Subcutaneous adipose tissue (tissue), 4 donors: ENCODE results near the gene FAM118B. TPM values are rescaled to one million over a fixed set of nuclear protein-coding genes. Genes with fewer than 3 reads are reported as not detected.

ENCODE experiments used
- total RNA-seq, 4 donors: library from RNA; depleted of rRNA; stranded (reverse); fragments of >200 nt; gene quantifications; one replicate each; pipeline ENCODE4 v1.1.0, GENCODE V29; 2016
- TF ChIP-seq, protein P1 (sequence below): fragments of 450-650 bp; IDR thresholded peaks from one replicate; pipeline ENCODE4 v1.5.1; 2016; ENCODE audit warnings: low read depth, mild to moderate bottlenecking, control low read depth, antibody characterized with exemption, moderate library complexity

Gene FAM118B
- total RNA-seq, 4 donors from 2014 or later = 9.6 to 21.7 (median 16.6) TPM

DNA sequence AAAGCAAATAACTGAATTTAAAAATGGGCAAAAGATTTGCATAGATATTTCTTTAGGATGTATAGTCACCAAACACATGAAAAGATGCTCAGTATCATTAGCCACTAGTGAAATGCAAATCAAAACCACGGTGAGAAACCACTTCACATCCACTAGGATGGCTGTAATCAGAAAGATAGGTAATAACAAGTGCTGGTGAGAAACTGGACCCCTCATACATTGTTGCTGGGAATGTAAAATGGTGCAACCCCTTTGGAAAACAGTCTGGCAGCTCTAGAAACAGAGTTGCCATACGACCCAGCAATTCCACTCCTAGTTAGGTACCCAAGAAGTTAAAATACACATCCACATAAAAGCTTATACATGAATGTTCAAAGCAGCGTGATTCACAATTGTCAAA, 16.5 kb upstream of the FAM118B start:
- TF ChIP-seq, protein P1, sequence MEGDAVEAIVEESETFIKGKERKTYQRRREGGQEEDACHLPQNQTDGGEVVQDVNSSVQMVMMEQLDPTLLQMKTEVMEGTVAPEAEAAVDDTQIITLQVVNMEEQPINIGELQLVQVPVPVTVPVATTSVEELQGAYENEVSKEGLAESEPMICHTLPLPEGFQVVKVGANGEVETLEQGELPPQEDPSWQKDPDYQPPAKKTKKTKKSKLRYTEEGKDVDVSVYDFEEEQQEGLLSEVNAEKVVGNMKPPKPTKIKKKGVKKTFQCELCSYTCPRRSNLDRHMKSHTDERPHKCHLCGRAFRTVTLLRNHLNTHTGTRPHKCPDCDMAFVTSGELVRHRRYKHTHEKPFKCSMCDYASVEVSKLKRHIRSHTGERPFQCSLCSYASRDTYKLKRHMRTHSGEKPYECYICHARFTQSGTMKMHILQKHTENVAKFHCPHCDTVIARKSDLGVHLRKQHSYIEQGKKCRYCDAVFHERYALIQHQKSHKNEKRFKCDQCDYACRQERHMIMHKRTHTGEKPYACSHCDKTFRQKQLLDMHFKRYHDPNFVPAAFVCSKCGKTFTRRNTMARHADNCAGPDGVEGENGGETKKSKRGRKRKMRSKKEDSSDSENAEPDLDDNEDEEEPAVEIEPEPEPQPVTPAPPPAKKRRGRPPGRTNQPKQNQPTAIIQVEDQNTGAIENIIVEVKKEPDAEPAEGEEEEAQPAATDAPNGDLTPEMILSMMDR = no peak

DNA sequence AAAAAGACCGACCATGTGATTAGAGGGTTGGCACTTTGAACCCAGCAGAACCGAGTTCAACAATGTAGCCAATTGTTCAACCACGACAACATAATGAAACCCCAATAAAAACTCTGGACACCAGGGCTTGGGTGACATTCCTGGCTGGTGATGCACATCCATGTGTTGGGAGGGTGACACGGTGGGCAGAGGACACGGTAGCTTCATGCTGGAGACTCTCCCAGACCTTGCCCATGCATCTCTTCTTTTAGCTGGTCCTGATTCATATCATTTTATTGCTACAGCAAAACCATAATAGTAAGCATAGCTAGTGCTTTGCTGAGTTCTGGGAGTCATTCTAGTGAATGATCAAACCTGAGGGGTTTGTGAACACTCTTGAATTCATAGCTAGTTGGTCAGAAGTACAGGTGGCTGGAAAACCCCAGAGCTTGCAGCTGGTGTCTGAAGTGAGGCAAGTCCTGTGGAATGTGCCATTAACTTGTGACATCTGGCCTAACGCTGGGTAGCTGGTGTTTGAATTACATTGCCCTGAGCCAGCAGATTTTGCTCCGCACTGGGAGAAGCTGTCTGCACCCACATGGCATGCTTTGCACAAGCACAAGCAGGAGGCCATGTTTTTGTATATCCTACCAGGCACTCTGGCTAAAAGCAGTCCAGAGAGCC, 14.2 kb upstream of the FAM118B start:
- TF ChIP-seq, protein P1 = no peak

DNA sequence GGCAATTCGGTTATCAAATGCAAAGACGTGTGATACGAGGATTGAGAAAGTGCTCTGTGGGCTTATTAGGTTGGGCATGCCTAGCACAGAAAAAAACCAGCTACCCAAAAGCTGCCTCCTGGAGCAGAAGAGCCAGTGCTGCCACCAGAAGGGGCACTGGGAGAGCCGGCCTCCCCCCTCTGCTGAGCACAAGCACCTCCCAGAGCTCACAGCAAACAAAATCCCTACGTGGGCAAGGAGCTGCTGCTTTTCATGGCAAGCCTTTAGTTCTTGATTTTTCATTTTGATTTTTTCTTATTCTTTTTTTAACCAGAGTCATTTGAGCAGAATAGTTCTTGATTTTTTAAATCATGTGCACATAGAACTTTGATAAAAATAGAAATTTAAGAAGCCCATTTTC, 12.9 kb upstream of the FAM118B start:
- TF ChIP-seq, protein P1 = no peak

DNA sequence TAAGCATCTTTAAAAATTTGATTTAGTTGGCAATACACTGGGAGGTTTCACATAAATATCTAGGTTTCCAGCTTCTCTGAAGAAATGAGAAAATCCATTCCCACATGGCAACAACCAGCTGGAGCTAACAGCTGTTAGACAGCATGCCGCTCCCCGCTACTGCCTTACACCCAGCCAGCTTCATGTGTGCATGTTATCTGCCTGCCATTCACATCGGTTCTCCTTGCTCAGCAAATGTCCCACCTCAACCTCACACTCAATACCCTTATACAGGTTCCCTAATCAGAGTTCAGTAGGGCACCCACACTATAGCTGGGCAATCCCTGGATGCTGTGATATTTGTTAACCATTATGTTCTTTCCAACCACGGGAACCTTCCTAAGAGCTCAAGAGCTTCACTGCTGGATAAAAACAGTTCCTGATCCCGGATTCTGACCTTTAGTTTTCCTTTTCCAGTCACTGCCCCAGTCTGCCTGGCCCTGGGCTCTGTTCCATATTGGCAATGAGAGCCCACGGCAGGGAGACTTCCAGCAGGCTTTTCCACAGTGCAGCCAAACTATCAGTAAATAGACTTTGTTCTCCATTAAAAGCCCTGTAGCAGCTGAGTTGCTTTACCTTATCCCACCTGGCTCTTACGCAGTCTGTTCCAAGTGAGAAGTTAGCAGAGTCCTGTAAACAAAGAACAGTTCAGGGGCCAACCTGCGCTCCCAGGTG, 8.8 kb upstream of the FAM118B start:
- TF ChIP-seq, protein P1 = no peak

DNA sequence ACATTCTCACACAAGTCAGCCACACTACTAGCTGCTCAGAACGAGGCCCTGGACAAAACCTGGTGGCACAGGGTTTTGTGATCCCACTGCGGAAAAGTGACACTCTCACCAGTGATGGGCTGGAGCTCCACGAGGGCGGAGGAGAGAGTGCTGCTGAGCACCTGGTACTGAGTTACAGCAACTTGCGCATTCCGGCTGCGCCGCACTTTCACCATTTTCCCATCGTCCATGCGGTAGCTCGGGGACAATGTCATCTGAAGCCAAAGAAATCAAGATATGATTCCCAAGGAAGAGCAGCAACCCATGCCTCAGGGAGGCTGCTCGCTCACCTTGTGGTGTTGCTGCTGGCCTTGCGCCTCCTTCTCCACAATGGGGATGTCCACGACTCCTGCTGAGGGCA, 6.2 kb upstream of the FAM118B start:
- TF ChIP-seq, protein P1 = no peak

DNA sequence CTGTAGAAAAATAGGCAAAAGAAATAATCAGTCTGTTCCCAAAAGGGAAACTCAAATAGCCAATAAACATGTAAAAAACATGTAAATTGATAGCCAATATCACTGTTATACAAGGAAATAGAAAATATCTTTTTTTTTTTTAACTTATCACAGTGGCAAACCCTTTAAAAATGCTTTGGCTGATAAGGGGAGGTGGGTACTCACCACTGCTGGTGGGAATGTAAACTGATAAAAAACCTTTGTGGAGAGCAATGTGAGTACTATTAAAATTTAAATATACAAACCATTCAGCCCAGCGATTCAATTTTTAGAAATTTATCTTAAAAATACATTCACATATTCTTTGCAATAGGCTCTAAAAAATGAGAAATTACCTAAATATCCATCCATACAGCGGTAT, 3.7 kb upstream of the FAM118B start:
- TF ChIP-seq, protein P1 = no peak

DNA sequence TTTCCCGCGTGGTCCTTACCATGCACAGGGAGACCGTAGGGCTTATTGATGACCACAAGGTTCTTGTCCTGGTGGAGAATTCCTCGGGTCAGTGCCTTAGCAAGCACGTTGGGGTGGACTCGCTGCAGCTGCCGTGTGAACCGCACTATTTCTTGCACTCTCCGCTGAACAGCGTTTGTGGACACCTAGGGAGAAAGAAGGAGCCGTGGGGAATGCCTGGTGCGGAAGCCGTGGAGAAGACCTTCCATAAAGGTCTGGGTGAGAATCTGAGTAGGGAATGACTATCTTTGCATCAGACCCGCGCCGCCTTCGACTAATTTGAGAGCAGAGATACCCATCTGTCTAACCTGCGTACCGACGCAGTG, 729 bp upstream of the FAM118B start:
- TF ChIP-seq, protein P1 = no peak
